Ovary (tissue), 3 donors: ENCODE results near the gene KPTN.

Experiments
- CTCF ChIP-seq, 3 donors: fragments of 450-650 bp in 2 of 3; fragments of 200-600 bp in 1 of 3; IDR thresholded peaks; one replicate each; pipeline versions ENCODE4 v1.5.1 to v1.8.0; 2016 to 2022; ENCODE audit warnings: antibody characterized with exemption in 3 of 3, mild to moderate bottlenecking in 1 of 3
- EP300 ChIP-seq: sonication (generic); formaldehyde crosslinking; IDR thresholded peaks from one replicate; pipeline ENCODE4 v1.6.1; 2017; ENCODE audit warnings: antibody characterized with exemption
- POLR2A ChIP-seq: fragments of 450-650 bp; IDR thresholded peaks from one replicate; pipeline ENCODE4 v1.6.1; 2017; ENCODE audit warnings: antibody characterized with exemption, mild to moderate bottlenecking, moderate library complexity
- donor health status: DM: no; HTN: no; CAD: no.

- no peak for TF ChIP-seq CTCF (IDR thresholded peaks at IDR 0.05)
- no peak for TF ChIP-seq POLR2A
- TF ChIP-seq EP300, result no peak
Observed at GRCh38 chr19:47437500-47437899, 46.5 kb downstream of the KPTN start.
